ENCODE measurements around the gene EGFL6. TPM values are rescaled to one million over a fixed set of nuclear protein-coding genes. Genes with fewer than 3 reads are reported as not detected.

EGFL6 gene
- total and polyA plus RNA-seq, 2 of the 13 experiments (the other 11 are each of a cell fraction or from before 2014, with no cell fraction given): not detected

GRCh38 chrX:13579661-13580060 is 10.3 kb downstream of the EGFL6 start:
- in situ Hi-C loops (cut with HindIII; ENCODE audit: extremely low pct_ligation_motif_present, low pct_unique_long_range_greater_than_20kb) (no loop called here), intact Hi-C loops (cut with micrococcal nuclease; ENCODE audit: unreplicated experiment) (no loop called here)
- no peaks in the 10 kb centered on the region for H3K36me3 ChIP-seq (replicated peaks in 1 of 2; ENCODE audit: control insufficient read depth in 1 of 2, insufficient read depth in 2 of 2, low read length in 2 of 2)
- no peak overlapping the region for H3K4me3 ChIP-seq (replicated peaks in 1 of 3; ENCODE audit: insufficient read depth in 1 of 3, low read depth in 2 of 3, low read length in 3 of 3)
- no peak overlapping the region for H3K27ac ChIP-seq (ENCODE audit: extremely low read length, insufficient read depth, low read length)
- TF ChIP-seq TRIM22 (IDR thresholded peaks at IDR 0.05): no peak
- no peak for TF ChIP-seq ZNF30 (CRISPR knock-in tag; IDR thresholded peaks at IDR 0.05)
- TF ChIP-seq ZNF552 (CRISPR knock-in tag; IDR thresholded peaks at IDR 0.05; ENCODE audit: borderline replicate concordance): no peak
- TF ChIP-seq NAIF1 (CRISPR knock-in tag; IDR thresholded peaks at IDR 0.05; ENCODE audit: borderline replicate concordance): no peak
- TF ChIP-seq PBX3 (CRISPR knock-in tag; IDR thresholded peaks at IDR 0.05; ENCODE audit: borderline replicate concordance): no peak
- no peak for TF ChIP-seq CENPT (CRISPR knock-in tag; IDR thresholded peaks at IDR 0.05; ENCODE audit: low read depth)
- TF ChIP-seq SALL2 (CRISPR knock-in tag; IDR thresholded peaks at IDR 0.05): no peak
- no peak for TF ChIP-seq ISX (CRISPR knock-in tag; conservative IDR thresholded peaks at IDR 0.05)
- TF ChIP-seq ZNF564 (CRISPR knock-in tag; IDR thresholded peaks at IDR 0.05): no peak
- TF ChIP-seq FOXP1 (IDR thresholded peaks at IDR 0.05): no peak
- TF ChIP-seq FOXP1 (CRISPR knock-in tag; IDR thresholded peaks at IDR 0.05): no peak
- no peak for TF ChIP-seq ZNF546 (CRISPR knock-in tag; conservative IDR thresholded peaks at IDR 0.05)
- no peak for TF ChIP-seq ZNF44 (CRISPR knock-in tag; IDR thresholded peaks at IDR 0.05)
- TF ChIP-seq ZNF776 (CRISPR knock-in tag; IDR thresholded peaks at IDR 0.05): no peak
- H3K27me3 ChIP-seq (ENCODE audit: control insufficient read depth in 1 of 2, insufficient read depth in 2 of 2, low read length in 2 of 2): no peaks in the 10 kb centered on the region
- DNase-seq (ENCODE audit: low spot score): no peak
- no peaks in the 10 kb centered on the region for H3K4me1 ChIP-seq (ENCODE audit: insufficient read depth, low read length)
- H3K79me2 ChIP-seq (ENCODE audit: insufficient read depth, low read length): no peaks in the 10 kb centered on the region
- no peaks in the 10 kb centered on the region for H4K20me1 ChIP-seq (ENCODE audit: insufficient read depth, low read length)
- no TSS peak for BruUV-seq (replicated peaks)
- ChIA-PET POLR2A (no interaction called here), CTCF (ENCODE audit: low intra/inter-chr PET ratio, low total read pairs) (no interaction called here)
- FAIRE-seq: no peak
- WGBS (ENCODE audit: low lambda C conversion rate): 54% methylated on average over 4 of the region's 4 CpGs
- no peaks in the 10 kb centered on the region for H3K9me3 ChIP-seq (ENCODE audit: low read length)
- no peak overlapping the region for H2AFZ ChIP-seq (ENCODE audit: low read length)
- no peak for ATAC-seq
- no peak overlapping the region for H3K4me2 ChIP-seq (ENCODE audit: low read depth, low read length)
- H3K9ac ChIP-seq (ENCODE audit: insufficient read depth, low read depth, low read length): no peak overlapping the region
